GM12864 (cell line): Measurements from ENCODE around the gene ECPAS.

Experiments used
- DNase-seq: peaks from one replicate; pipeline ENCODE4 v3.0.0-alpha.2; 2011; ENCODE audit warnings: low read depth
- H3K4me3 ChIP-seq: 2 replicates; pipeline ENCODE4 v1.5.1; 2011; ENCODE audit warnings: mild to moderate bottlenecking, low read depth, low read length, control low read depth
- CTCF ChIP-seq: IDR thresholded peaks from 2 replicates; pipeline ENCODE4 v1.5.1; 2011; ENCODE audit warnings: low read depth, mild to moderate bottlenecking, moderate library complexity, low read length, control low read depth, inconsistent platforms; ENCODE audit errors: missing control alignments

The ECPAS gene

DNA sequence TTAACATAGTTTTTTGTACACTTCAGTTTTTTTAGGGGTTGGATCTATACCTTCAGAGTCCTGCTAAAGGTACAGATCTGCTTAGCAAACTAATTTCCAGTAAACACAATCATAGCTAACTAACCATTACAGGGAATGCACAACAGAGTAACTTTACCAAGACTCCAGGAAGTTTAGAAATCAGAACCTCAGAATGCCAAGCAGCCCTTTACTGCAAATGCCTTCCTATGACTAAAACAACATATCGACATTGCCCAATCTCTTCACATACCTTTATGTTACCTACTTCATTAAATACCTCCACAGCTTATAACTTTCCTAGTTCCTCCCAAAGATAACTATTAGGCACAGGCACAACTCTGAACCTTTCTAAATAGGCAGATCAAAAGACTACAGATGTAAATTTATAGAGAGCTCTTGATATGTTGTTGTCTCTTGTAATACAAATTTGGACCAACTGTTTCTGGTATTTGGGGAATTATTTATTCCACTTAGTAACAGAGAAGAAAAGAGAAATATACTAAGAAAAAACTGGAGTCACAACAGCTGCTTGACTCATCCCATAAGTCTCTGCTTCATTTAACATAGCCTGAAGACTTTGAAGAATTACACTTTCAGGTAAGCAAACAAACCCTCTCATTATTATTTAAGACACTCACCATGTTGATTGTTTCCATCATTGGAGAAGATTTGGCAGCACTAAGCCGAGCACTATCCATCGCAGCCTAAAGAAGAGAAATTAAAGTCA lies 108.2 kb downstream of the ECPAS start:
- no peak for TF ChIP-seq CTCF
- no peak overlapping the region for H3K4me3 ChIP-seq
- no peak for DNase-seq

- no peak for DNase-seq
- no peak for TF ChIP-seq CTCF
- H3K4me3 ChIP-seq: no peak overlapping the region
These were observed 109.1 kb downstream of the ECPAS start for GRCh38 chr9:111375062-111375461.

DNA sequence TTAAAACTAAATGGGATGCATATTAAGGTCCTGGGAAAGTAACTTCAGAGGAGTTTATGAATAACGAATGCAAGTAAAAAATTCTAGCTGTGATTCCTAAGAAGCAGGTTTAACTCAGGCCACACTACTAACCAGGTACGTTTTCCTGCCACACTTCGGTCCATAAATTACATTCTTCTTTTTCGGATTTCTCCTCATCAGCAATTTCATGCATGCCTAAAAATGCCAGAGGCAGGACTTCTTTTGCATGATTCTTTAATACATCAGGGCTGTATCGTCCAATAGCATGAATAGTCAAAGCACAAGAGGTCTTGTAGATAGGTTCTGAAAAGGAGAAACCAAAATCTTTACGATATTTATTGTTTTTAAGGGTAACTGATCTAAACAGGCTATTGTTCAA lies 111.9 kb downstream of the ECPAS start:
- DNase-seq: no peak
- TF ChIP-seq CTCF: no peak
- H3K4me3 ChIP-seq: no peak overlapping the region

DNA sequence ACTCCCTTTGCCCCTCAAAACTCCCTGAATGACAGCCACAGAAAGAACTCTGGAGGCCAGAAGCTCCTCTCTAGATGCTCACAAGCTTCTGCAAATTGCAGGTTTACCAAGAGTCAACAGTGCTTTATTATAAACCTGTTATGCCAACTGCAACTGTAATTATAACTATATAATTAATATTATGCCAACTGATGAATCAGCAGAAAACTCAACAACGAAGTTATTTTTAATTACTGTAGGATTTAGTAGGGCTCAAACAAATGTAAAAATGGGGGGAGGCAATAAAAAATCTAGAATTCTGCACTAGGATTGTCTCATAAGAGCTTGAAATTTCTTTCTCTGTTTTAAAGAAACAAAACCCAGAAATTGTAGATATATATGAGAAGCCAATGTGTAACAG lies 117.2 kb downstream of the ECPAS start:
- no peak overlapping the region for H3K4me3 ChIP-seq
- DNase-seq: no peak
- no peak for TF ChIP-seq CTCF

DNA sequence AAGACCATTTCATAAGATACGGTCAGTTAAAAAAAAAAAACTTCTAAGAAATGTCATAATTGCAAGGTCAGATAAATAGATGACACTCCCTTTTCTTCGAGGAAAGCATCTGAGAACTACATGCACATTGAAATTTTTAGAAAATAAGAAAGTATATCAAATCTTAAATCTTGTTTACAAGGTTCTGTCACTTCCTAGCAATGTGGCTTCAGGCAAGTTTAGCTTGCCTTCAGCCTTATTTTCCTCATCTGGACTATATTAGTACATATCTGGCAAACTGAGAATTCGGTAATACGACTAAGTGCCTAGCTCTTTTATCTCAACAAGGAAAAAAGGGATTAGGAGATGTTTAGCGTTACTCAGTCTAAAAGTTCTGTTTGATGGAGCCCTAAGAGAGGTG lies 121.7 kb downstream of the ECPAS start:
- DNase-seq: no peak
- no peak for TF ChIP-seq CTCF
- no peak overlapping the region for H3K4me3 ChIP-seq

DNA sequence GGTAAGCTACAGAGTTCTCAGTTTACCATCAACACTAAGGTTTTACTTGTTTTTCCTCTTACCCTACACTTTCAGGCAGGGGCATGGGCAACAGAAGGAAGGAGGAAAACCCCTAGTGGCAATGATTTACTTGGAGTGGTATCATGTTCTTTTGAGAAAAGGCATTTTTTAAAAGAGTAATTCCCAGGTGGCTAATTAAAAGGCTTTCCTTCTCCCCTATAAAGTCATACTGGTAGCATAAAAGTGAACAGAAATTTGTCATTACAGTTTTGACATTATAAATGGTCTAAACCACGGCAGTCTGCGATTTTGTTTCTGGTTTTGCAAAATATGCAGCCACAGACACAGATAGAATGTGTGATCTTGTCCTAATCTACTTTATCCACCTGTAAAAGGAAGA lies 123.3 kb downstream of the ECPAS start:
- no peak for TF ChIP-seq CTCF
- no peak for DNase-seq
- H3K4me3 ChIP-seq: no peak overlapping the region
